Mesenchymal stem cell (in vitro differentiated cells and primary cell): Measurements from ENCODE around the gene RPL36.

Source experiments
- DNase-seq: peaks from one replicate; pipeline ENCODE4 v3.0.0-alpha.2; 2013
- H2AFZ ChIP-seq: one replicate; pipeline ENCODE4 v1.6.1; 2013; ENCODE audit warnings: low read depth, mild to moderate bottlenecking, control low read depth, inconsistent platforms, low read length, moderate library complexity
- H2AK5ac ChIP-seq: 2 replicates; pipeline ENCODE4 v1.6.1; 2013; ENCODE audit warnings: low read length, moderate library complexity, mild to moderate bottlenecking, inconsistent platforms; ENCODE audit not compliant: severe bottlenecking
- H2BK120ac ChIP-seq: one replicate; pipeline ENCODE4 v1.6.1; 2013; ENCODE audit warnings: low read depth, mild to moderate bottlenecking, inconsistent platforms, low read length, moderate library complexity
- H2BK12ac ChIP-seq, 2 experiments: one replicate each; pipeline ENCODE4 v1.6.1; 2013; ENCODE audit warnings: inconsistent platforms in 2 of 2, low read length in 2 of 2, mild to moderate bottlenecking in 2 of 2, moderate library complexity in 2 of 2, control low read depth in 1 of 2
- H2BK15ac ChIP-seq: one replicate; pipeline ENCODE4 v1.6.1; 2013; ENCODE audit warnings: mild to moderate bottlenecking, low read depth, inconsistent platforms; ENCODE audit not compliant: poor library complexity, severe bottlenecking
- H2BK5ac ChIP-seq: 2 replicates; pipeline ENCODE4 v1.6.1; 2013; ENCODE audit warnings: low read depth, mild to moderate bottlenecking, low read length, control low read depth, inconsistent platforms; ENCODE audit not compliant: poor library complexity, severe bottlenecking
- H3K14ac ChIP-seq, 2 experiments: one replicate each; pipeline ENCODE4 v1.6.1; 2013; ENCODE audit warnings: inconsistent platforms in 2 of 2, low read length in 2 of 2, control low read depth in 1 of 2, mild to moderate bottlenecking in 1 of 2, moderate library complexity in 1 of 2
- H3K18ac ChIP-seq, 2 experiments: one replicate each; pipeline ENCODE4 v1.6.1; 2013; ENCODE audit warnings: inconsistent platforms in 2 of 2, low read length in 2 of 2, control low read depth in 1 of 2, low read depth in 1 of 2, mild to moderate bottlenecking in 1 of 2
- H3K23ac ChIP-seq, 2 experiments: one replicate each; pipeline ENCODE4 v1.6.1; 2013; ENCODE audit warnings: inconsistent platforms in 2 of 2, low read length in 2 of 2, mild to moderate bottlenecking in 2 of 2, moderate library complexity in 2 of 2, control low read depth in 1 of 2
- H3K27ac ChIP-seq: 2 replicates; pipeline ENCODE4 v1.5.1; 2013; ENCODE audit warnings: mild to moderate bottlenecking, moderate library complexity, low read length, control low read depth, inconsistent platforms; ENCODE audit not compliant: poor library complexity, severe bottlenecking
- H3K27me3 ChIP-seq, 2 experiments: 2 replicates each; pipeline versions ENCODE4 v1.6.1 to v1.7.0; 2013; ENCODE audit warnings: low read length in 2 of 2, mild to moderate bottlenecking in 2 of 2, moderate library complexity in 2 of 2, control low read depth in 1 of 2, inconsistent platforms in 1 of 2; ENCODE audit not compliant: control insufficient read depth in 1 of 2, insufficient read depth in 1 of 2
- H3K36me3 ChIP-seq, 2 experiments: 2 replicates each; pipeline versions ENCODE4 v1.6.1 to v1.7.0; 2013; ENCODE audit warnings: low read length in 2 of 2, control low read depth in 1 of 2, inconsistent platforms in 1 of 2, low read depth in 1 of 2, mild to moderate bottlenecking in 1 of 2; ENCODE audit not compliant: insufficient read depth in 2 of 2, control insufficient read depth in 1 of 2
- H3K4ac ChIP-seq, 2 experiments: one replicate each; pipeline ENCODE4 v1.6.1; 2013; ENCODE audit warnings: inconsistent platforms in 2 of 2, low read length in 2 of 2, mild to moderate bottlenecking in 2 of 2, moderate library complexity in 2 of 2, control low read depth in 1 of 2, low read depth in 1 of 2
- H3K4me1 ChIP-seq: 2 replicates; pipeline ENCODE4 v1.6.1; 2013; ENCODE audit warnings: low read depth, low read length, control low read depth; ENCODE audit not compliant: control insufficient read depth, insufficient read depth
- H3K4me2 ChIP-seq: 2 replicates; pipeline ENCODE4 v1.6.1; 2013; ENCODE audit warnings: low read length, mild to moderate bottlenecking, inconsistent platforms; ENCODE audit not compliant: poor library complexity, severe bottlenecking
- H3K4me3 ChIP-seq, 2 experiments: 2 replicates each; pipeline versions ENCODE4 v1.5.1 to v1.7.0; 2013; ENCODE audit warnings: low read length in 2 of 2, mild to moderate bottlenecking in 2 of 2, control low read depth in 1 of 2, low read depth in 1 of 2; ENCODE audit not compliant: insufficient read depth in 1 of 2
- H3K79me1 ChIP-seq: replicated peaks from 2 replicates; pipeline ENCODE4 v1.6.1; 2013; ENCODE audit warnings: mild to moderate bottlenecking, control low read depth, low read length, inconsistent platforms; ENCODE audit not compliant: poor library complexity, severe bottlenecking
- H3K9ac ChIP-seq: 2 replicates; pipeline ENCODE4 v1.7.0; 2013; ENCODE audit warnings: mild to moderate bottlenecking, low read length, moderate library complexity
- H3K9me3 ChIP-seq: 2 replicates; pipeline ENCODE4 v1.7.0; 2013; ENCODE audit warnings: mild to moderate bottlenecking, low read length; ENCODE audit not compliant: control insufficient read depth
- H4K8ac ChIP-seq: one replicate; pipeline ENCODE4 v1.6.1; 2013; ENCODE audit warnings: inconsistent platforms, mild to moderate bottlenecking, low read length, moderate library complexity
- H4K91ac ChIP-seq: one replicate; pipeline ENCODE4 v1.6.1; 2013; ENCODE audit warnings: mild to moderate bottlenecking, low read length, inconsistent platforms
- WGBS: methylation state at CpG from one replicate; pipeline ENCODE4 v1.1.7; 2013; ENCODE audit warnings: mixed read lengths; 5-methylcytosine and 5-hydroxymethylcytosine counted together

Gene RPL36

DNA sequence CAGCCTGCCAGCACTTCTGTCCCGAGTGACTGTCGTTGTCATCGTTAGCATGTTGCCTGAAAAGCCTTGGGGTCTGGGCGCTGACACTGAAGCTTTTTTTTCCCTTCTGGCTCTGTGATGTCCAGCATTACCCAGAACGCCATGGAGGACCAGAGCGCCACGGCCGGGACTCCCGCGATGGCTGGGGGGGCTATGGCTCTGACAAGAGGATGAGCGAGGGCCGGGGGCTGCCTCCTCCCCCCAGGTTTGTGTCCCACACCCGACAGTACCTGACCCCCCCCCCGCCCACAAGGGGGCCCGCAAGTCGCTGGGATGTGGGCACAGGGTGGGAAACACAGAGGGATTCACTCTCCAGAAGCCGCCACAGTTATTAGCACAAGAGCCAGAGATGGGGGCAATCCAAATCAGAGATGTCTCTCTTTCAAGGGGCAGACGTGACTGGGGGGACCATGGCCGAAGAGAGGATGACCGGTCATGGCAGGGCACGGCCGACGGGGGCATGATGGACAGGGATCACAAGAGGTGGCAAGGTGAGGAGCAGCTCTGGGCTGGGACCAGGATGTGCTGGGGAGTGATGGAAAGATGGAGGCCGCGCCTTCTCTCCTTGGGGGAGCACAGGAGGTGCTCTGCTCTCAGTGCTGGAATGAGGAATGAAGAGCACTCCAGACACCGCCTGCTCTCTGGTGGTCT is 23.0 kb upstream of the RPL36 start:
- WGBS = 93% methylated on average over 25 of the region's 26 CpGs
- Histone ChIP-seq H3K9me3 (no peaks in the 10 kb centered on the region), H3K79me1 (peaks cover 33% of the 10 kb centered on the region), H2BK5ac (no peak overlapping the region), H3K9ac (no peak overlapping the region), H3K4me2 (no peak overlapping the region), H2BK120ac (no peak overlapping the region), H3K36me3 (peaks cover 75 to 86% of the 10 kb centered on the region in 2 experiments), H2BK15ac (no peak overlapping the region), H3K4ac (no peak overlapping the region), H3K14ac (no peak overlapping the region), H4K91ac (no peak overlapping the region), H2BK12ac (no peak overlapping the region), H3K4me3 (no peak overlapping the region), H3K27me3 (no peaks in the 10 kb centered on the region), H2AK5ac (peak overlapping the region; percentile 53), H3K23ac (no peak overlapping the region), H4K8ac (no peak overlapping the region), H2AFZ (no peak overlapping the region), H3K4me1 (peaks cover 15% of the 10 kb centered on the region), H3K27ac (no peak overlapping the region), H3K18ac (no peak overlapping the region)
- no peak for DNase-seq

- H3K18ac ChIP-seq = no peak overlapping the region
These were observed 22.3 kb upstream of the RPL36 start for GRCh38 chr19:5667751-5668271.

GRCh38 chr19:5669212-5669611 is 20.9 kb upstream of the RPL36 start:
- Histone ChIP-seq H3K36me3 (peaks cover 66 to 67% of the 10 kb centered on the region in 2 experiments), H3K23ac (no peak overlapping the region), H3K4me3 (no peak overlapping the region), H3K9ac (no peak overlapping the region), H3K14ac (no peak overlapping the region), H3K4ac (no peak overlapping the region), H3K27me3 (no peaks in the 10 kb centered on the region), H2BK12ac (no peak overlapping the region), H2BK15ac (no peak overlapping the region), H3K18ac (no peak overlapping the region), H4K91ac (no peak overlapping the region), H3K4me2 (no peak overlapping the region), H2AK5ac (no peak overlapping the region), H2AFZ (no peak overlapping the region), H3K9me3 (no peaks in the 10 kb centered on the region), H2BK120ac (no peak overlapping the region), H3K27ac (no peak overlapping the region), H4K8ac (no peak overlapping the region), H2BK5ac (no peak overlapping the region), H3K79me1 (peaks cover 25% of the 10 kb centered on the region), H3K4me1 (peaks cover 15% of the 10 kb centered on the region)
- 95% methylated on average over 11 of the region's 11 CpGs for WGBS
- DNase-seq = no peak

More at GRCh38 chr19:5667751-5668271, 22.3 kb upstream of the RPL36 start:
- Histone ChIP-seq H2BK120ac (no peak overlapping the region), H2BK12ac (no peak overlapping the region), H3K27me3 (no peaks in the 10 kb centered on the region), H3K79me1 (peaks cover 32% of the 10 kb centered on the region), H2AK5ac (peak overlapping the region; percentile 19), H3K4me1 (peaks cover 15% of the 10 kb centered on the region), H3K4me2 (no peak overlapping the region), H2AFZ (no peak overlapping the region), H4K8ac (peak overlapping the region; percentile 7), H2BK5ac (no peak overlapping the region), H3K36me3 (peaks cover 70 to 80% of the 10 kb centered on the region in 2 experiments), H3K23ac (no peak overlapping the region), H3K9ac (no peak overlapping the region), H2BK15ac (no peak overlapping the region), H3K27ac (no peak overlapping the region), H3K9me3 (no peaks in the 10 kb centered on the region), H3K4ac (no peak overlapping the region), H3K14ac (no peak overlapping the region), H3K4me3 (no peak overlapping the region), H4K91ac (no peak overlapping the region)
- DNase-seq = no peak
- 97% methylated on average over 20 of the region's 22 CpGs for WGBS

- Histone ChIP-seq H3K14ac (no peak overlapping the region), H3K4me3 (no peak overlapping the region), H3K36me3 (peaks cover 42 to 54% of the 10 kb centered on the region in 2 experiments), H3K4ac (no peak overlapping the region), H3K9ac (no peak overlapping the region), H3K4me2 (no peak overlapping the region), H2BK12ac (no peak overlapping the region), H4K8ac (no peak overlapping the region), H2AK5ac (no peak overlapping the region), H2AFZ (no peak overlapping the region), H2BK5ac (no peak overlapping the region), H3K27me3 (no peaks in the 10 kb centered on the region), H4K91ac (peak overlapping the region; percentile 65), H2BK15ac (no peak overlapping the region), H3K23ac (no peak overlapping the region), H3K4me1 (peaks cover 12% of the 10 kb centered on the region), H3K9me3 (no peaks in the 10 kb centered on the region), H2BK120ac (no peak overlapping the region), H3K79me1 (peaks cover 21% of the 10 kb centered on the region), H3K18ac (no peak overlapping the region), H3K27ac (no peak overlapping the region)
- WGBS = 98% methylated on average over 7 of the region's 7 CpGs
- DNase-seq = no peak
These were observed 18.5 kb upstream of the RPL36 start for GRCh38 chr19:5671600-5671999.
